DND-41 (cell line): ENCODE results near the gene PAPSS2.

Experiments used
- CTCF ChIP-seq: IDR thresholded peaks from 2 replicates; pipeline ENCODE4 v1.5.1; 2012; ENCODE audit warnings: borderline replicate concordance, low read length, moderate library complexity, mild to moderate bottlenecking; ENCODE audit not compliant: poor library complexity, severe bottlenecking; ENCODE audit errors: extremely low read depth
- EZH2 ChIP-seq: IDR thresholded peaks from 3 replicates; pipeline ENCODE4 v1.6.1; 2012; ENCODE audit warnings: borderline replicate concordance, low read depth, mild to moderate bottlenecking, moderate library complexity, low read length, inconsistent platforms; ENCODE audit not compliant: severe bottlenecking

- TF ChIP-seq CTCF (no peak), EZH2 (no peak)
Measured at GRCh38 chr10:87635498-87636312, 24.0 kb upstream of the PAPSS2 start.
